GM19467 (cell line): ENCODE data around the gene SLC5A11.
"Not testable (repeated sequence)": the region's sequence is repeated elsewhere in the genome, so short reads cannot be mapped to it uniquely, and the experiment has no call there.

ENCODE experiments used
- ATAC-seq: cut with Tn5 transposase; IDR thresholded peaks from one replicate; pipeline ENCODE4 v1.9.1; 2021; ENCODE audit warnings: mild to moderate bottlenecking, moderate library complexity; ENCODE audit not compliant: unreplicated experiment

SLC5A11 gene

GRCh38 chr16:24856871-24857270 is 11.1 kb downstream of the SLC5A11 start:
- not testable (repeated sequence) for ATAC-seq

- no peak for ATAC-seq
Measured at GRCh38 chr16:24858219-24859041, 12.7 kb downstream of the SLC5A11 start.

- no peak for ATAC-seq
Measured at GRCh38 chr16:24861461-24861860, 15.7 kb downstream of the SLC5A11 start.

- no peak for ATAC-seq
Measured at GRCh38 chr16:24863582-24864437, 18.0 kb downstream of the SLC5A11 start.

- ATAC-seq, result no peak
Measured at GRCh38 chr16:24869033-24869432, 23.3 kb downstream of the SLC5A11 start.

GRCh38 chr16:24871891-24872290 is 26.1 kb downstream of the SLC5A11 start:
- no peak for ATAC-seq

GRCh38 chr16:24873028-24873427 is 27.3 kb downstream of the SLC5A11 start:
- no peak for ATAC-seq

GRCh38 chr16:24875466-24875865 is 29.7 kb downstream of the SLC5A11 start:
- ATAC-seq, result no peak

GRCh38 chr16:24876231-24876630 is 30.5 kb downstream of the SLC5A11 start:
- ATAC-seq, result no peak

GRCh38 chr16:24879684-24880083 is 33.9 kb downstream of the SLC5A11 start:
- ATAC-seq, result no peak

GRCh38 chr16:24883714-24884151 is 38.0 kb downstream of the SLC5A11 start:
- no peak for ATAC-seq

- no peak for ATAC-seq
Measured at GRCh38 chr16:24887472-24887871, 41.7 kb downstream of the SLC5A11 start.

GRCh38 chr16:24890746-24891145 is 45.0 kb downstream of the SLC5A11 start:
- no peak for ATAC-seq

GRCh38 chr16:24896439-24896838 is 50.7 kb downstream of the SLC5A11 start:
- no peak for ATAC-seq

- ATAC-seq, result not testable (repeated sequence)
Measured at GRCh38 chr16:24897522-24897921, 51.8 kb downstream of the SLC5A11 start.

- no peak for ATAC-seq
Measured at GRCh38 chr16:24900230-24900629, 54.5 kb downstream of the SLC5A11 start.

GRCh38 chr16:24906199-24906808 is 60.5 kb downstream of the SLC5A11 start:
- no peak for ATAC-seq

- no peak for ATAC-seq
Measured at GRCh38 chr16:24906901-24907300, 61.1 kb downstream of the SLC5A11 start.

GRCh38 chr16:24908716-24909115 is 63.0 kb downstream of the SLC5A11 start:
- no peak for ATAC-seq

- no peak for ATAC-seq
Measured at GRCh38 chr16:24909856-24910255, 64.1 kb downstream of the SLC5A11 start.

GRCh38 chr16:24915019-24915418 is 69.3 kb downstream of the SLC5A11 start:
- ATAC-seq, result no peak
